Cardiac fibroblast (primary cell): Measurements from ENCODE around the gene PPP1R12A.

Experiments used
- DNase-seq, 2 donors: peaks; one replicate each; pipeline versions ENCODE4 v3.0.0 to v3.0.0-alpha.2; 2010; ENCODE audit warnings: low read depth in 2 of 2
- H3K4me3 ChIP-seq, 2 donors: replicated peaks in 1 of 2; 1 replicate in 1 of 2; 2 replicates in 1 of 2; pipeline ENCODE4 v1.5.1; 2011; ENCODE audit warnings: low read depth in 2 of 2, low read length in 2 of 2, mild to moderate bottlenecking in 2 of 2, moderate library complexity in 1 of 2
- CTCF ChIP-seq: IDR thresholded peaks from one replicate; pipeline ENCODE4 v1.5.1; 2011; ENCODE audit warnings: low read depth, mild to moderate bottlenecking, low read length, inconsistent platforms

Gene PPP1R12A

GRCh38 chr12:79732638-79733037, 202.3 kb downstream of the PPP1R12A start:
- TF ChIP-seq CTCF, result no peak
- no peak for DNase-seq
- H3K4me3 ChIP-seq, result no peak overlapping the region

GRCh38 chr12:79725987-79726386, 208.9 kb downstream of the PPP1R12A start:
- peak; percentile 50 to 85 for DNase-seq
- no peak for TF ChIP-seq CTCF
- no peak overlapping the region for H3K4me3 ChIP-seq
